H1 (cell line): Measurements from ENCODE around the gene SLC44A1. TPM values are rescaled to one million over a fixed set of nuclear protein-coding genes. Genes with fewer than 3 reads are reported as not detected.

Source experiments
- CTCF ChIA-PET: fragments of 300-600 bp; sonication (Branson Sonifier 250); formaldehyde crosslinking; loops from one replicate; lab custom pipeline; 2021; ENCODE audit not compliant: partially characterized antibody; lab: Charles Lee
- POLR2A ChIA-PET: fragments of 300-600 bp; sonication (Branson Sonifier 250); formaldehyde crosslinking; loops from one replicate; lab custom pipeline; 2021; ENCODE audit warnings: inconsistent platforms; ENCODE audit not compliant: partially characterized antibody; lab: Charles Lee
- DNase-seq, 2 experiments: peaks; one replicate each; pipeline versions ENCODE4 v3.0.0 to v3.0.0-alpha.2; 2010 to 2022; ENCODE audit warnings: low spot score in 2 of 2, low read depth in 1 of 2, mixed read lengths in 1 of 2
- FAIRE-seq: peaks from 2 replicates; lab custom pipeline; 2011; peaks lifted over from hg19 to GRCh38; lab: Jason Lieb, UNC
- H2AFZ ChIP-seq: 2 replicates; pipeline ENCODE4 v1.8.1; 2012; ENCODE audit warnings: low read length, inconsistent platforms
- H2AK5ac ChIP-seq: 2 replicates; pipeline ENCODE4 v1.6.1; 2013; ENCODE audit warnings: low read depth, low read length
- H2BK120ac ChIP-seq: replicated peaks from 2 replicates; pipeline ENCODE3; 2013; ENCODE audit warnings: low read depth, low read length, inconsistent platforms
- H2BK12ac ChIP-seq: 2 replicates; pipeline ENCODE4 v1.6.1; 2013; ENCODE audit warnings: low read depth, low read length
- H2BK15ac ChIP-seq: 2 replicates; pipeline ENCODE4 v1.6.1; 2013; ENCODE audit warnings: low read length
- H2BK20ac ChIP-seq: 2 replicates; pipeline ENCODE4 v1.6.1; 2013; ENCODE audit warnings: low read length
- H2BK5ac ChIP-seq: 2 replicates; pipeline ENCODE4 v1.6.1; 2013; ENCODE audit warnings: low read depth, low read length
- H3K14ac ChIP-seq: 2 replicates; pipeline ENCODE4 v1.6.1; 2013; ENCODE audit warnings: inconsistent platforms; ENCODE audit not compliant: insufficient read length
- H3K18ac ChIP-seq: 2 replicates; pipeline ENCODE4 v1.6.1; 2013; ENCODE audit warnings: low read length; ENCODE audit errors: extremely low read depth
- H3K23ac ChIP-seq: 2 replicates; pipeline ENCODE4 v1.6.1; 2013; ENCODE audit warnings: inconsistent platforms; ENCODE audit not compliant: insufficient read length
- H3K23me2 ChIP-seq: 2 replicates; pipeline ENCODE4 v1.6.1; 2013; ENCODE audit warnings: low read depth, low read length
- H3K27ac ChIP-seq: 2 replicates; pipeline ENCODE4 v1.6.1; 2011; ENCODE audit warnings: low read depth, low read length, inconsistent platforms
- H3K27me3 ChIP-seq, 4 experiments: replicated peaks in 1 of 4; 1 replicate in 1 of 4; 2 replicates in 3 of 4; pipeline versions ENCODE4 v1.6.1 to v1.8.1; 2011 to 2013; ENCODE audit warnings: low read length in 3 of 4, mild to moderate bottlenecking in 3 of 4, inconsistent platforms in 2 of 4, mixed read lengths in 2 of 4, moderate library complexity in 1 of 4; ENCODE audit not compliant: control insufficient read depth in 3 of 4, insufficient read depth in 3 of 4; ENCODE audit errors: extremely low read depth in 1 of 4
- H3K36me3 ChIP-seq, 4 experiments: 2 replicates each; pipeline versions ENCODE4 v1.6.1 to v1.8.1; 2011 to 2013; ENCODE audit warnings: mild to moderate bottlenecking in 4 of 4, low read length in 3 of 4, moderate library complexity in 2 of 4, control low read depth in 1 of 4, inconsistent platforms in 1 of 4; ENCODE audit not compliant: insufficient read depth in 4 of 4, control insufficient read depth in 2 of 4
- H3K4ac ChIP-seq: replicated peaks from 2 replicates; pipeline ENCODE3; 2013; ENCODE audit warnings: low read length, low read depth, mixed read lengths, inconsistent platforms; ENCODE audit not compliant: insufficient read length
- H3K4me1 ChIP-seq, 4 experiments: replicated peaks in 1 of 4; 1 replicate in 1 of 4; 2 replicates in 3 of 4; pipeline versions ENCODE4 v1.6.1 to v1.8.1; 2011 to 2013; ENCODE audit warnings: low read length in 3 of 4, inconsistent platforms in 2 of 4, mixed read lengths in 1 of 4; ENCODE audit not compliant: insufficient read depth in 4 of 4, control insufficient read depth in 3 of 4
- H3K4me2 ChIP-seq, 2 experiments: 2 replicates each; pipeline versions ENCODE4 v1.6.1 to v1.8.1; 2011 to 2013; ENCODE audit warnings: low read depth in 2 of 2, low read length in 2 of 2, control low read depth in 1 of 2, inconsistent platforms in 1 of 2, mild to moderate bottlenecking in 1 of 2; ENCODE audit not compliant: insufficient read depth in 1 of 2
- H3K4me3 ChIP-seq, 4 experiments: fragments of 200-600, 300-600 bp in 1 of 4; sonication (generic), shearing (Covaris generic), sonication (Bioruptor Twin) in 1 of 4; 2 replicates each; pipeline versions ENCODE4 v1.5.1 to v1.8.1; 2011 to 2016; ENCODE audit warnings: low read length in 4 of 4, low read depth in 3 of 4, control low read depth in 2 of 4, inconsistent platforms in 2 of 4, mild to moderate bottlenecking in 2 of 4, mixed read lengths in 1 of 4, moderate library complexity in 1 of 4; ENCODE audit not compliant: insufficient read depth in 2 of 4; ENCODE audit errors: extremely low read depth in 1 of 4
- H3K56ac ChIP-seq: replicated peaks from 2 replicates; pipeline ENCODE3; 2013; ENCODE audit warnings: low read depth, mild to moderate bottlenecking, mixed read lengths, low read length, inconsistent platforms; ENCODE audit not compliant: insufficient read length
- H3K79me1 ChIP-seq: 2 replicates; pipeline ENCODE4 v1.6.1; 2013; ENCODE audit warnings: low read depth, low read length, control low read depth
- H3K79me2 ChIP-seq, 2 experiments: 2 replicates each; pipeline versions ENCODE4 v1.6.1 to v1.8.1; 2012 to 2013; ENCODE audit warnings: low read length in 2 of 2, mild to moderate bottlenecking in 2 of 2, inconsistent platforms in 1 of 2; ENCODE audit not compliant: insufficient read depth in 2 of 2, control insufficient read depth in 1 of 2
- H3K9ac ChIP-seq, 4 experiments: replicated peaks in 1 of 4; 1 replicate in 1 of 4; 2 replicates in 3 of 4; pipeline versions ENCODE4 v1.6.1 to v1.8.1; 2011 to 2013; ENCODE audit warnings: low read depth in 3 of 4, low read length in 3 of 4, control low read depth in 2 of 4, mild to moderate bottlenecking in 2 of 4, moderate library complexity in 2 of 4, inconsistent platforms in 1 of 4; ENCODE audit errors: extremely low read depth in 1 of 4
- H3K9me3 ChIP-seq, 2 experiments: 2 replicates each; pipeline versions ENCODE4 v1.6.1 to v1.8.1; 2012 to 2013; ENCODE audit warnings: mild to moderate bottlenecking in 2 of 2, moderate library complexity in 2 of 2, control low read depth in 1 of 2, inconsistent platforms in 1 of 2, low read depth in 1 of 2, low read length in 1 of 2, mixed read lengths in 1 of 2; ENCODE audit not compliant: insufficient read depth in 2 of 2
- H4K20me1 ChIP-seq, 2 experiments: replicated peaks in 1 of 2; 2 replicates each; pipeline versions ENCODE3 to v1.8.1; 2011 to 2013; ENCODE audit warnings: inconsistent platforms in 2 of 2, low read length in 2 of 2, mild to moderate bottlenecking in 1 of 2; ENCODE audit not compliant: insufficient read depth in 2 of 2, control insufficient read depth in 1 of 2
- H4K5ac ChIP-seq: 2 replicates; pipeline ENCODE4 v1.6.1; 2013; ENCODE audit warnings: low read length, low read depth, mixed read lengths, inconsistent platforms; ENCODE audit not compliant: insufficient read length
- H4K8ac ChIP-seq: 2 replicates; pipeline ENCODE4 v1.8.0; 2013; ENCODE audit warnings: mild to moderate bottlenecking, moderate library complexity, low read length, inconsistent platforms; ENCODE audit not compliant: insufficient read depth; ENCODE audit errors: extremely low read depth
- H4K91ac ChIP-seq: replicated peaks from 2 replicates; pipeline ENCODE3; 2013; ENCODE audit warnings: low read length, mixed read lengths, inconsistent platforms; ENCODE audit not compliant: insufficient read length
- ATF2 ChIP-seq: IDR thresholded peaks from 2 replicates; pipeline ENCODE4 v1.6.1; 2012; ENCODE audit warnings: low read length, inconsistent platforms
- EZH2 ChIP-seq: fragments of 200-600 bp; sonication (generic); IDR thresholded peaks from 2 replicates; pipeline ENCODE4 v1.7.1; 2012; ENCODE audit warnings: low read depth, mild to moderate bottlenecking, moderate library complexity, low read length, inconsistent platforms; ENCODE audit not compliant: severe bottlenecking
- FOSL1 ChIP-seq: IDR thresholded peaks from 2 replicates; pipeline ENCODE4 v1.6.1; 2011; ENCODE audit warnings: mild to moderate bottlenecking, low read depth, low read length, moderate library complexity; ENCODE audit not compliant: insufficient read depth
- PHF8 ChIP-seq: fragments of 200-600 bp; sonication (generic); conservative IDR thresholded peaks from 2 replicates; pipeline ENCODE4 v1.7.1; 2012; ENCODE audit warnings: low read depth, mild to moderate bottlenecking, inconsistent platforms, low read length, moderate library complexity
- TEAD4 ChIP-seq: IDR thresholded peaks from 2 replicates; pipeline ENCODE4 v1.6.1; 2012; ENCODE audit warnings: low read depth, low read length, inconsistent platforms, mixed read lengths
- WGBS, 2 experiments: shearing (Covaris generic) in 1 of 2; methylation state at CpG; one replicate each; pipeline versions ENCODE4 v1.1.6 to v1.1.7; 2013 to 2015; ENCODE audit warnings: low lambda C conversion rate in 2 of 2, mixed read lengths in 2 of 2, inconsistent platforms in 1 of 2, low coverage in 1 of 2, missing lambda C conversion rate in 1 of 2; ENCODE audit not compliant: insufficient replicate concordance in 2 of 2, insufficient coverage in 1 of 2, insufficient read length in 1 of 2; ENCODE audit errors: extremely low coverage in 1 of 2, missing lambda C conversion rate in 1 of 2; 5-methylcytosine and 5-hydroxymethylcytosine counted together
- polyA plus RNA-seq, 7 experiments: library from polyadenylated mRNA; depleted of rRNA in 3 of 7; stranded (reverse) in 5 of 7; unstranded in 2 of 7; fragments of >200 nt in 5 of 7; fragments of 200-250 nt in 2 of 7; gene quantifications; 1 replicate in 5 of 7; 2 replicates in 1 of 7; 4 replicates in 1 of 7; pipeline versions ENCODE4 v1.2.1 to v1.2.3, GENCODE V29; 2011 to 2013; ENCODE audit warnings: missing spikeins in 2 of 7, mixed read lengths in 2 of 7
- total RNA-seq: library from RNA; stranded (reverse); fragmentation: NEBNext Ultra II Directional; extraction: Animal tissue kit (Norgen Biotek cat#: 25700); gene quantifications from 2 replicates; pipeline ENCODE4 v1.2.1, GENCODE V29; 2021
- TF ChIP-seq, protein P1 (sequence below): IDR thresholded peaks from 2 replicates; pipeline ENCODE4 v1.6.1; 2011; ENCODE audit warnings: low read length, improper control_type of control experiment

The SLC44A1 gene
- total and polyA plus RNA-seq, 2 of the 8 experiments (the other 6 are each of a cell fraction or from before 2014, with no cell fraction given) = 30.5 to 71.2 TPM

DNA sequence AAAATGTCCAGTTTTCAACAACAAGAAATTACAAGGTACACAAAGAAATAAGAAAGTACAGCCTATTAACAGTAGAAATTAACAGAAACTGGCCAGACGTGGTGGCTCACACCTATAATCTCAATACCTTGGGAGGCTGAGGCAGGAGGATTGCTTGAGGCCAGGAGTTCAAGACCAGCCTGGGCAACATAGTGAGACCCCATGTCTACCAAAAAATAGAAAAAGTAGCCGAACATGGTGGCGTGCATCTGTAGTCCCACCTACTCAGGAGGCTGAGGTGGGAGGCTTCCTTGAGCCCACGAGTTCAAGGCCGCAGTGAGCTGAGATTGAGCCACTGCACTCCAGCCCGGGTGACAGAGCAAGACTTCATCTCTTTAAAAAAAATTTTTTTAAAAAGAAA is 161.9 kb downstream of the SLC44A1 start:
- H3K56ac ChIP-seq = no peak overlapping the region
- no peak overlapping the region for H2AFZ ChIP-seq
- no peak overlapping the region for H3K9ac ChIP-seq
- H3K14ac ChIP-seq = no peak overlapping the region
- H4K91ac ChIP-seq = no peak overlapping the region
- no peaks in the 10 kb centered on the region for H4K20me1 ChIP-seq
- CTCF ChIA-PET = interaction anchor here (1.0 to 1.3 kb wide), 2 partner anchors 9 to 16 kb away, joined by 3 to 4 read pairs; no protein-coding TSS in a partner anchor
- H2BK20ac ChIP-seq = no peak overlapping the region
- H2BK12ac ChIP-seq = no peak overlapping the region
- no peak overlapping the region for H2BK120ac ChIP-seq
- H3K36me3 ChIP-seq = no peaks in the 10 kb centered on the region
- no peak overlapping the region for H3K18ac ChIP-seq
- POLR2A ChIA-PET = no interaction called here
- H3K23ac ChIP-seq = no peak overlapping the region
- H2BK15ac ChIP-seq = no peak overlapping the region
- H3K9me3 ChIP-seq = peaks cover 0 to 1% of the 10 kb centered on the region in 2 experiments; a peak in 1 of 4 replicates
- no peaks in the 10 kb centered on the region for H3K79me1 ChIP-seq
- TF ChIP-seq, protein P1, sequence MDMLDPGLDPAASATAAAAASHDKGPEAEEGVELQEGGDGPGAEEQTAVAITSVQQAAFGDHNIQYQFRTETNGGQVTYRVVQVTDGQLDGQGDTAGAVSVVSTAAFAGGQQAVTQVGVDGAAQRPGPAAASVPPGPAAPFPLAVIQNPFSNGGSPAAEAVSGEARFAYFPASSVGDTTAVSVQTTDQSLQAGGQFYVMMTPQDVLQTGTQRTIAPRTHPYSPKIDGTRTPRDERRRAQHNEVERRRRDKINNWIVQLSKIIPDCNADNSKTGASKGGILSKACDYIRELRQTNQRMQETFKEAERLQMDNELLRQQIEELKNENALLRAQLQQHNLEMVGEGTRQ = no peak
- TF ChIP-seq ATF2 = no peak
- no peak for TF ChIP-seq EZH2
- no peak for TF ChIP-seq TEAD4
- TF ChIP-seq FOSL1 = no peak
- no peak for TF ChIP-seq PHF8
- H3K4me3 ChIP-seq = no peak overlapping the region
- H3K79me2 ChIP-seq = no peaks in the 10 kb centered on the region
- 66% methylated on average over 6 of the region's 6 CpGs; no CpG with 5 or more reads in 1 of the 2 experiments for WGBS, 2 experiments
- H4K5ac ChIP-seq = no peak overlapping the region
- no peaks in the 10 kb centered on the region for H3K27me3 ChIP-seq
- DNase-seq (no peak), FAIRE-seq (no peak)
- no peak overlapping the region for H2AK5ac ChIP-seq
- no peak overlapping the region for H4K8ac ChIP-seq
- H2BK5ac ChIP-seq = no peak overlapping the region
- H3K23me2 ChIP-seq = peaks cover 2% of the 10 kb centered on the region
- no peak overlapping the region for H3K27ac ChIP-seq
- no peak overlapping the region for H3K4me2 ChIP-seq
- peaks cover 7 to 28% (median 22%) of the 10 kb centered on the region in 4 experiments; a peak in 6 of 7 replicates for H3K4me1 ChIP-seq
- H3K4ac ChIP-seq = no peak overlapping the region
